Activated CD8-positive, alpha-beta T cell treated with anti-CD3 and anti-CD28 coated beads, Interleukin-2, amount 10 ng/mL, durations not matched to agents 7 days and 5 days (primary cell): Measurements from ENCODE around the gene OLFML2A. TPM values are rescaled to one million over a fixed set of nuclear protein-coding genes. Genes with fewer than 3 reads are reported as not detected.

Source experiments
- ATAC-seq: fragments of 150-1000 bp; cut with Tn5 transposase; one replicate; pipeline ENCODE4 v1.10.0; 2021; ENCODE audit warnings: moderate library complexity
- CTCF ChIA-PET: fragments of 350-600 bp; sonication (Branson Sonifier 250); formaldehyde crosslinking; loops from one replicate; lab custom pipeline; 2021; ENCODE audit warnings: antibody characterized with exemption; lab: Charles Lee
- POLR2A ChIA-PET: fragments of 350-600 bp; sonication (Branson Sonifier 250); formaldehyde crosslinking; loops from one replicate; lab custom pipeline; 2021; ENCODE audit warnings: antibody characterized with exemption; lab: Charles Lee
- DNase-seq: peaks from one replicate; pipeline ENCODE4 v3.0.0-alpha.2; 2020
- H3K27ac Mint-ChIP-seq: one replicate; pipeline ENCODE4 v1.8.0; 2021; ENCODE audit warnings: mild to moderate bottlenecking, mixed read lengths
- H3K27me3 Mint-ChIP-seq: one replicate; pipeline ENCODE4 v1.8.0; 2021; ENCODE audit warnings: low read depth, mixed read lengths
- H3K36me3 Mint-ChIP-seq: one replicate; pipeline ENCODE4 v1.8.0; 2021; ENCODE audit warnings: low read depth, mixed read lengths
- H3K4me1 Mint-ChIP-seq: one replicate; pipeline ENCODE4 v1.8.0; 2021; ENCODE audit warnings: low read depth, mixed read lengths
- H3K4me3 Mint-ChIP-seq: one replicate; pipeline ENCODE4 v1.8.0; 2021; ENCODE audit warnings: mild to moderate bottlenecking, mixed read lengths
- H3K9me3 Mint-ChIP-seq: one replicate; pipeline ENCODE4 v1.8.0; 2022; ENCODE audit warnings: mixed read lengths; ENCODE audit not compliant: insufficient read depth
- total RNA-seq, 2 experiments: library from RNA; stranded (reverse); gene quantifications; one replicate each; pipeline ENCODE4 v1.2.3, GENCODE V29; 2021

Gene OLFML2A
- total RNA-seq, 2 experiments from 2014 or later = not detected

- no peak for ATAC-seq
- Mint-ChIP-seq H3K4me3 (no peak overlapping the region), H3K4me1 (no peaks in the 10 kb centered on the region), H3K27me3 (peaks cover 22% of the 10 kb centered on the region), H3K27ac (no peak overlapping the region), H3K9me3 (no peaks in the 10 kb centered on the region), H3K36me3 (no peaks in the 10 kb centered on the region)
- ChIA-PET POLR2A (no interaction called here), CTCF (no interaction called here)
- DNase-seq = no peak
Observed at GRCh38 chr9:124747065-124747464, 29.9 kb upstream of the OLFML2A start.

GRCh38 chr9:124749284-124749683, 27.6 kb upstream of the OLFML2A start:
- Mint-ChIP-seq H3K4me3 (no peak overlapping the region), H3K27me3 (peaks cover 30% of the 10 kb centered on the region), H3K27ac (no peak overlapping the region), H3K9me3 (no peaks in the 10 kb centered on the region), H3K36me3 (no peaks in the 10 kb centered on the region), H3K4me1 (no peaks in the 10 kb centered on the region)
- ATAC-seq = no peak
- no peak for DNase-seq
- ChIA-PET CTCF (interaction anchor here (1.5 kb wide), 1 partner anchor 132 kb away, joined by 3 read pairs; no protein-coding TSS in a partner anchor), POLR2A (no interaction called here)

GRCh38 chr9:124749781-124750180, 27.2 kb upstream of the OLFML2A start:
- H3K36me3 Mint-ChIP-seq = no peaks in the 10 kb centered on the region
- H3K4me3 Mint-ChIP-seq = no peak overlapping the region
- ChIA-PET POLR2A (no interaction called here), CTCF (interaction anchor here (0.7 kb wide), 1 partner anchor 25 kb away, joined by 3 read pairs; no protein-coding TSS in a partner anchor)
- no peak overlapping the region for H3K27ac Mint-ChIP-seq
- H3K27me3 Mint-ChIP-seq = peaks cover 35% of the 10 kb centered on the region
- no peak for ATAC-seq
- DNase-seq = no peak
- no peaks in the 10 kb centered on the region for H3K9me3 Mint-ChIP-seq
- H3K4me1 Mint-ChIP-seq = no peaks in the 10 kb centered on the region

GRCh38 chr9:124752967-124753366, 24.0 kb upstream of the OLFML2A start:
- Mint-ChIP-seq H3K36me3 (no peaks in the 10 kb centered on the region), H3K4me3 (no peak overlapping the region), H3K27ac (no peak overlapping the region), H3K27me3 (peaks cover 51% of the 10 kb centered on the region), H3K4me1 (no peaks in the 10 kb centered on the region), H3K9me3 (no peaks in the 10 kb centered on the region)
- ChIA-PET CTCF (interaction anchor here (1.5 to 1.6 kb wide), 3 partner anchors 10 to 100 kb away, joined by 3 to 5 read pairs (median 5); partner anchors contain the start of gene WDR38), POLR2A (no interaction called here)
- DNase-seq (no peak), ATAC-seq (no peak)

- no peak overlapping the region for H3K27ac Mint-ChIP-seq
- DNase-seq (no peak), ATAC-seq (no peak)
- peaks cover 62% of the 10 kb centered on the region for H3K27me3 Mint-ChIP-seq
- ChIA-PET POLR2A (no interaction called here), CTCF (interaction anchor here (1.0 kb wide), 1 partner anchor 424 kb away, joined by 3 read pairs; no protein-coding TSS in a partner anchor)
- H3K4me1 Mint-ChIP-seq = no peaks in the 10 kb centered on the region
- no peaks in the 10 kb centered on the region for H3K9me3 Mint-ChIP-seq
- H3K36me3 Mint-ChIP-seq = no peaks in the 10 kb centered on the region
- no peak overlapping the region for H3K4me3 Mint-ChIP-seq
Observed at GRCh38 chr9:124754289-124754688, 22.6 kb upstream of the OLFML2A start.

GRCh38 chr9:124755061-124755460, 21.9 kb upstream of the OLFML2A start:
- ATAC-seq = no peak
- CTCF ChIA-PET = interaction anchor here (1.0 kb wide), 1 partner anchor 423 kb away, joined by 3 read pairs; no protein-coding TSS in a partner anchor

GRCh38 chr9:124756011-124756410, 20.9 kb upstream of the OLFML2A start:
- no peak overlapping the region for H3K4me3 Mint-ChIP-seq
- no peak for DNase-seq
- ATAC-seq = no peak
- H3K36me3 Mint-ChIP-seq = no peaks in the 10 kb centered on the region
- peaks cover 62% of the 10 kb centered on the region for H3K27me3 Mint-ChIP-seq
- H3K27ac Mint-ChIP-seq = no peak overlapping the region
- ChIA-PET CTCF (no interaction called here), POLR2A (no interaction called here)
- H3K9me3 Mint-ChIP-seq = no peaks in the 10 kb centered on the region
- no peaks in the 10 kb centered on the region for H3K4me1 Mint-ChIP-seq

More at GRCh38 chr9:124755061-124755460, 21.9 kb upstream of the OLFML2A start:
- peaks cover 62% of the 10 kb centered on the region for H3K27me3 Mint-ChIP-seq
- H3K4me1 Mint-ChIP-seq = no peaks in the 10 kb centered on the region
- no peaks in the 10 kb centered on the region for H3K36me3 Mint-ChIP-seq
- POLR2A ChIA-PET = no interaction called here
- H3K27ac Mint-ChIP-seq = no peak overlapping the region
- no peak for DNase-seq
- no peak overlapping the region for H3K4me3 Mint-ChIP-seq
- H3K9me3 Mint-ChIP-seq = no peaks in the 10 kb centered on the region

- ATAC-seq = no peak
- ChIA-PET CTCF (interaction anchor here (0.8 to 1.7 kb wide), 5 partner anchors 9 to 95 kb away, joined by 3 to 5 read pairs (median 3); no protein-coding TSS in a partner anchor), POLR2A (no interaction called here)
- no peaks in the 10 kb centered on the region for H3K36me3 Mint-ChIP-seq
- no peak overlapping the region for H3K27ac Mint-ChIP-seq
- no peak for DNase-seq
- no peaks in the 10 kb centered on the region for H3K9me3 Mint-ChIP-seq
- no peak overlapping the region for H3K4me3 Mint-ChIP-seq
- H3K4me1 Mint-ChIP-seq = no peaks in the 10 kb centered on the region
- H3K27me3 Mint-ChIP-seq = peaks cover 72% of the 10 kb centered on the region
Observed at GRCh38 chr9:124757616-124758015, 19.3 kb upstream of the OLFML2A start.

GRCh38 chr9:124758061-124758460, 18.9 kb upstream of the OLFML2A start:
- ChIA-PET CTCF (interaction anchor here (1.2 to 1.7 kb wide), 2 partner anchors 14 to 94 kb away, joined by 3 to 6 read pairs; partner anchors contain the start of gene NR6A1), POLR2A (no interaction called here)
- H3K9me3 Mint-ChIP-seq = no peaks in the 10 kb centered on the region
- no peak for ATAC-seq
- H3K27ac Mint-ChIP-seq = no peak overlapping the region
- no peak for DNase-seq
- H3K4me3 Mint-ChIP-seq = no peak overlapping the region
- H3K4me1 Mint-ChIP-seq = no peaks in the 10 kb centered on the region
- H3K27me3 Mint-ChIP-seq = peaks cover 73% of the 10 kb centered on the region
- no peaks in the 10 kb centered on the region for H3K36me3 Mint-ChIP-seq

- no peaks in the 10 kb centered on the region for H3K4me1 Mint-ChIP-seq
- CTCF ChIA-PET = interaction anchor here (1.2 to 1.7 kb wide), 4 partner anchors 13 to 141 kb away, joined by 3 to 6 read pairs (median 4); partner anchors contain the start of gene NR6A1
- H3K27me3 Mint-ChIP-seq = peaks cover 71% of the 10 kb centered on the region
Observed at GRCh38 chr9:124758691-124759090, 18.2 kb upstream of the OLFML2A start.

GRCh38 chr9:124759327-124759726, 17.6 kb upstream of the OLFML2A start:
- Mint-ChIP-seq H3K4me1 (no peaks in the 10 kb centered on the region), H3K27ac (no peak overlapping the region), H3K27me3 (peaks cover 69% of the 10 kb centered on the region), H3K36me3 (no peaks in the 10 kb centered on the region), H3K4me3 (no peak overlapping the region), H3K9me3 (no peaks in the 10 kb centered on the region)
- ATAC-seq (no peak), DNase-seq (no peak)
- ChIA-PET POLR2A (no interaction called here), CTCF (interaction anchor here (1.2 kb wide), 3 partner anchors 12 to 142 kb away, joined by 3 to 6 read pairs (median 4); partner anchors contain the start of gene NR6A1)

More at GRCh38 chr9:124758691-124759090, 18.2 kb upstream of the OLFML2A start:
- H3K27ac Mint-ChIP-seq = no peak overlapping the region
- H3K36me3 Mint-ChIP-seq = no peaks in the 10 kb centered on the region
- no peak for ATAC-seq
- no peak for DNase-seq
- POLR2A ChIA-PET = no interaction called here
- H3K9me3 Mint-ChIP-seq = no peaks in the 10 kb centered on the region
- no peak overlapping the region for H3K4me3 Mint-ChIP-seq

GRCh38 chr9:124760719-124761118, 16.2 kb upstream of the OLFML2A start:
- DNase-seq (no peak), ATAC-seq (no peak)
- Mint-ChIP-seq H3K27me3 (peaks cover 64% of the 10 kb centered on the region), H3K27ac (no peak overlapping the region), H3K36me3 (no peaks in the 10 kb centered on the region), H3K4me3 (no peak overlapping the region), H3K4me1 (no peaks in the 10 kb centered on the region), H3K9me3 (no peaks in the 10 kb centered on the region)
- CTCF ChIA-PET = interaction anchor here (1.2 to 1.5 kb wide), 3 partner anchors 14 to 93 kb away, joined by 3 to 4 read pairs (median 4); partner anchors contain the start of gene WDR38
- POLR2A ChIA-PET = no interaction called here
